ENCODE measurements around the gene POLG.

The POLG gene

DNA sequence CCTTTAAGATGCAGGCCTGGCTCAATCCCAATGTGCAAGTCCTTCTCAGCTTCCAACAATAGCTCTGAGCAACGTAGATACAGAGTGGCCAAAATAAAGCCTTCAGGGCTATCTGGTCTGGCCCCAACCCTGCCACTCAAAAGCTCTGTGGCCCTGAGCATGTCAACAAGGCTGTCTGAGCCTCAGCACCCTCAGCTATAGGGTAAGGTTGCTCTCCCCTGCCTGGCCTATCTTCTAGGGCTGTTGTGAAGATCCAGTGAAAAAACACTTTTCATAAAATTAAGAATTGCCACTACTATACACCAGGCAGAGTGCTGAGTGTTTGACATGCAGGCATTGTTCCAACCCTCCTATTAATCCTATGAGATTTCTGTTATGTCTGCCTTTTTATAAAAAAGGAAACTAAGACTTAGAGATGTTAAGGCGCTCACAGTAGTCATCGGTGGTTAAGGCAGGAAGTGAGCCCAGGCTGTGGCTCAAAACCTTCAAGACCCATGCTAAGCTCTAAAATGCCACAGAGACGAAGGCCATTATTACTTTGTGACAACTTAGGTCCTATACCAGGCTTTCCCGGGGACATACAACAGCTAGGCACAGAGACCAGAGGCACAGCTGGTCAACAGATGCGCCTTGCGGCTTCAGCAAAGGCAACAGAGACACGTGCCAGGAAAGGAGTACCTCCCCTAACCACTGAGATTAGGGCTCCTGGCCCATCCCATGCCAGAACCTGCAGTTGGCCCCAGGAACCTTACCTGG lies 5.1 kb downstream of the POLG start (continued):
- TF ChIP-seq BCL11B (tag by site-specific recombination; IDR thresholded peaks at IDR 0.05; ENCODE audit: low read depth) = no peak

GRCh38 chr15:89328398-89329254 lies 6.0 kb downstream of the POLG start:
- TF ChIP-seq MZF1 (tag by site-specific recombination; IDR thresholded peaks at IDR 0.05; ENCODE audit: borderline replicate concordance) (no peak), ZNF701 (tag by site-specific recombination; IDR thresholded peaks at IDR 0.05) (no peak), ZNF133 (tag by site-specific recombination; IDR thresholded peaks at IDR 0.05) (no peak), ZNF433 (tag by site-specific recombination; IDR thresholded peaks at IDR 0.05; ENCODE audit: low read depth) (no peak), ZNF292 (tag by site-specific recombination; IDR thresholded peaks at IDR 0.05; ENCODE audit: borderline replicate concordance, low read depth) (no peak), ZNF704 (tag by site-specific recombination; IDR thresholded peaks at IDR 0.05) (no peak), SP3 (tag by site-specific recombination; IDR thresholded peaks at IDR 0.05) (no peak), ZFP41 (tag by site-specific recombination; IDR thresholded peaks at IDR 0.05; ENCODE audit: borderline replicate concordance) (no peak), ZNF174 (tag by site-specific recombination; IDR thresholded peaks at IDR 0.05) (no peak), ZNF169 (tag by site-specific recombination; IDR thresholded peaks at IDR 0.05) (no peak), ZNF184 (tag by site-specific recombination; IDR thresholded peaks at IDR 0.05) (no peak)
- TF ChIP-seq, protein P1, sequence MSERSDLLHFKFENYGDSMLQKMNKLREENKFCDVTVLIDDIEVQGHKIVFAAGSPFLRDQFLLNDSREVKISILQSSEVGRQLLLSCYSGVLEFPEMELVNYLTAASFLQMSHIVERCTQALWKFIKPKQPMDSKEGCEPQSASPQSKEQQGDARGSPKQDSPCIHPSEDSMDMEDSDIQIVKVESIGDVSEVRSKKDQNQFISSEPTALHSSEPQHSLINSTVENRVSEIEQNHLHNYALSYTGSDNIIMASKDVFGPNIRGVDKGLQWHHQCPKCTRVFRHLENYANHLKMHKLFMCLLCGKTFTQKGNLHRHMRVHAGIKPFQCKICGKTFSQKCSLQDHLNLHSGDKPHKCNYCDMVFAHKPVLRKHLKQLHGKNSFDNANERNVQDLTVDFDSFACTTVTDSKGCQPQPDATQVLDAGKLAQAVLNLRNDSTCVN (tag by site-specific recombination; optimal IDR thresholded peaks at IDR 0.05) = no peak
- TF ChIP-seq, protein P2, sequence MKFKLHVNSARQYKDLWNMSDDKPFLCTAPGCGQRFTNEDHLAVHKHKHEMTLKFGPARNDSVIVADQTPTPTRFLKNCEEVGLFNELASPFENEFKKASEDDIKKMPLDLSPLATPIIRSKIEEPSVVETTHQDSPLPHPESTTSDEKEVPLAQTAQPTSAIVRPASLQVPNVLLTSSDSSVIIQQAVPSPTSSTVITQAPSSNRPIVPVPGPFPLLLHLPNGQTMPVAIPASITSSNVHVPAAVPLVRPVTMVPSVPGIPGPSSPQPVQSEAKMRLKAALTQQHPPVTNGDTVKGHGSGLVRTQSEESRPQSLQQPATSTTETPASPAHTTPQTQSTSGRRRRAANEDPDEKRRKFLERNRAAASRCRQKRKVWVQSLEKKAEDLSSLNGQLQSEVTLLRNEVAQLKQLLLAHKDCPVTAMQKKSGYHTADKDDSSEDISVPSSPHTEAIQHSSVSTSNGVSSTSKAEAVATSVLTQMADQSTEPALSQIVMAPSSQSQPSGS (tag by site-specific recombination; IDR thresholded peaks at IDR 0.05; ENCODE audit: low read depth) = no peak
- Histone ChIP-seq H3K4me3 (ENCODE audit: low read depth, low read length) (no peak overlapping the region), H3K27ac (ENCODE audit: extremely low read depth, low read depth, low read length) (no peak overlapping the region), H3K4me1 (ENCODE audit: control insufficient read depth, insufficient read depth, low read length) (peaks cover 10% of the 10 kb centered on the region), H3K9me3 (ENCODE audit: control insufficient read depth, insufficient read depth, low read depth, low read length) (no peaks in the 10 kb centered on the region), H3K36me3 (ENCODE audit: control insufficient read depth in 2 of 2, insufficient read depth in 1 of 2, low read length in 2 of 2) (peaks cover 72 to 99% of the 10 kb centered on the region in 2 experiments)
- CTCF ChIA-PET = interaction anchor here (0.6 to 2.6 kb wide), 6 partner anchors 10 to 424 kb away, joined by 3 to 12 read pairs (median 4); no protein-coding TSS in a partner anchor
- POLR2A ChIA-PET = interaction anchor here (1.0 to 1.7 kb wide), 4 partner anchors 9 to 246 kb away, joined by 3 to 4 read pairs (median 4); partner anchors contain the start of gene TICRR

GRCh38 chr15:89327113-89327512 lies 7.5 kb downstream of the POLG start:
- POLR2A ChIA-PET = interaction anchor here (0.6 to 1.9 kb wide), 3 partner anchors 8 to 10 kb away, joined by 3 to 7 read pairs (median 4); partner anchors contain the start of gene POLG
- peaks cover under 1% of the 10 kb centered on the region; the same call in 1 of the 2 replicates for H3K4me1 ChIP-seq (ENCODE audit: control insufficient read depth, insufficient read depth, low read length)
- TF ChIP-seq ZNF37A (tag by site-specific recombination; IDR thresholded peaks at IDR 0.05) (no peak), ZBTB7A (tag by site-specific recombination; IDR thresholded peaks at IDR 0.05; ENCODE audit: low read depth) (no peak), ZNF513 (tag by site-specific recombination; IDR thresholded peaks at IDR 0.05) (no peak), ZNF747 (tag by site-specific recombination; IDR thresholded peaks at IDR 0.05) (no peak), PRDM1 (tag by site-specific recombination; IDR thresholded peaks at IDR 0.05) (no peak), ZNF211 (tag by site-specific recombination; IDR thresholded peaks at IDR 0.05; ENCODE audit: low read depth) (no peak), ZNF473 (tag by site-specific recombination; IDR thresholded peaks at IDR 0.05) (no peak), ZBTB21 (tag by site-specific recombination; IDR thresholded peaks at IDR 0.05) (no peak), ZNF221 (tag by site-specific recombination; IDR thresholded peaks at IDR 0.05; ENCODE audit: borderline replicate concordance) (no peak)

More at GRCh38 chr15:89327113-89327512, 7.5 kb downstream of the POLG start:
- Histone ChIP-seq H3K27ac (ENCODE audit: extremely low read depth, low read depth, low read length) (no peak overlapping the region), H3K9me3 (ENCODE audit: control insufficient read depth, insufficient read depth, low read depth, low read length) (no peaks in the 10 kb centered on the region), H3K36me3 (ENCODE audit: control insufficient read depth in 2 of 2, insufficient read depth in 1 of 2, low read length in 2 of 2) (peaks cover 81 to 100% of the 10 kb centered on the region in 2 experiments), H3K4me3 (ENCODE audit: low read depth, low read length) (no peak overlapping the region)
- CTCF ChIA-PET = interaction anchor here (1.2 to 2.6 kb wide), 4 partner anchors 9 to 145 kb away, joined by 3 to 12 read pairs (median 4); no protein-coding TSS in a partner anchor
